A549 (cell line): ENCODE data around the gene MRPL22. TPM values are rescaled to one million over a fixed set of nuclear protein-coding genes. Genes with fewer than 3 reads are reported as not detected.
"Not testable (repeated sequence)": the region's sequence is repeated elsewhere in the genome, so short reads cannot be mapped to it uniquely, and the experiment has no call there.

Experiments
- ATAC-seq, 2 experiments: fragments of 200-7000 bp in 1 of 2; fragments of >200 bp in 1 of 2; cut with Nextera tagmentation in 1 of 2; cut with Tn5 transposase in 1 of 2; 3 replicates each; pipeline versions ENCODE4 v1.8.0 to v1.9.1; 2018 to 2020; ENCODE audit warnings: mild to moderate bottlenecking in 1 of 2, moderate library complexity in 1 of 2
- CTCF ChIA-PET: fragments of 300-600 bp; sonication (Branson Sonifier 250); formaldehyde crosslinking; extraction: SDS; loops from one replicate; lab custom pipeline; 2021; ENCODE audit warnings: antibody characterized with exemption, inconsistent platforms; lab: Yijun Ruan, JAX
- POLR2A ChIA-PET: fragments of 350-600 bp; formaldehyde crosslinking; extraction: SDS; loops from one replicate; lab custom pipeline; 2021; ENCODE audit warnings: antibody characterized with exemption, inconsistent platforms; lab: Yijun Ruan, JAX
- DNase-seq, 2 experiments: peaks; one replicate each; pipeline versions ENCODE4 v3.0.0 to v3.0.0-alpha.2; 2011 to 2016; ENCODE audit warnings: low read depth in 1 of 2, low spot score in 1 of 2
- FAIRE-seq: peaks from 2 replicates; lab custom pipeline; 2011; peaks lifted over from hg19 to GRCh38; lab: Jason Lieb, UNC
- H3K27ac ChIP-seq, 2 experiments: fragments of >200 bp; sonication (Bioruptor Twin); formaldehyde crosslinking; 3 replicates each; pipeline ENCODE4 v1.5.1; 2016 to 2017
- H3K4me1 ChIP-seq: fragments of >200 bp; sonication (Bioruptor Twin); formaldehyde crosslinking; 3 replicates; pipeline ENCODE4 v1.6.1; 2016
- H3K4me2 ChIP-seq: fragments of >200 bp; sonication (Bioruptor Twin); formaldehyde crosslinking; 3 replicates; pipeline ENCODE4 v1.6.1; 2016
- H3K4me3 ChIP-seq: fragments of >200 bp; sonication (Bioruptor Twin); formaldehyde crosslinking; 3 replicates; pipeline ENCODE4 v1.5.1; 2016
- H3K9me3 ChIP-seq: fragments of >200 bp; sonication (Bioruptor Twin); formaldehyde crosslinking; 3 replicates; pipeline ENCODE4 v1.6.1; 2016
- CHD4 ChIP-seq: fragments of 200-600 bp; sonication (generic); IDR thresholded peaks from 2 replicates; pipeline ENCODE4 v1.6.1; 2016; ENCODE audit warnings: antibody characterized with exemption, mild to moderate bottlenecking, borderline replicate concordance
- E2F6 ChIP-seq: IDR thresholded peaks from 2 replicates; pipeline ENCODE4 v1.6.1; 2012; ENCODE audit warnings: low read depth, borderline replicate concordance
- EHMT2 ChIP-seq: fragments of 200-600 bp; sonication (generic); IDR thresholded peaks from 2 replicates; pipeline ENCODE4 v1.6.1; 2016; ENCODE audit warnings: antibody characterized with exemption, low read depth, mild to moderate bottlenecking, moderate library complexity
- EP300 ChIP-seq, 2 experiments: fragments of >200 bp; sonication (Bioruptor Twin); formaldehyde crosslinking; IDR thresholded peaks; 2 replicates in 1 of 2; 3 replicates in 1 of 2; pipeline ENCODE4 v1.6.1; 2016 to 2017
- FOSL2 ChIP-seq, 2 experiments: fragments of 450-650 bp in 1 of 2; fragments of >200 bp in 1 of 2; sonication (Bioruptor Twin) in 1 of 2; formaldehyde crosslinking; IDR thresholded peaks; 2 replicates each; pipeline versions ENCODE4 v1.5.0 to v1.6.1; 2016 to 2020; ENCODE audit warnings: mild to moderate bottlenecking in 1 of 2, moderate library complexity in 1 of 2
- HEYL ChIP-seq: fragments of 250-450 bp; sonication (Bioruptor Pico); IDR thresholded peaks from 2 replicates; pipeline ENCODE4 v1.8.0; 2021; ENCODE audit warnings: mild to moderate bottlenecking, moderate library complexity
- HMGXB4 ChIP-seq: fragments of 250-450 bp; sonication (Bioruptor Pico); IDR thresholded peaks from 2 replicates; pipeline ENCODE4 v1.5.0; 2021; ENCODE audit warnings: mild to moderate bottlenecking, moderate library complexity, borderline replicate concordance
- JUN ChIP-seq, 2 experiments: fragments of >200 bp; sonication (Bioruptor Twin); formaldehyde crosslinking; IDR thresholded peaks; 2 replicates in 1 of 2; 3 replicates in 1 of 2; pipeline ENCODE4 v1.6.1; 2016 to 2017
- KDM1A ChIP-seq: fragments of 200-600 bp; sonication (generic); IDR thresholded peaks from 2 replicates; pipeline ENCODE4 v1.6.1; 2016; ENCODE audit warnings: low read depth, mild to moderate bottlenecking
- MYC ChIP-seq: IDR thresholded peaks from 2 replicates; pipeline ENCODE4 v1.6.1; 2012; ENCODE audit warnings: mild to moderate bottlenecking, inconsistent platforms, low read length, improper control_type of control experiment, borderline replicate concordance
- POLR2AphosphoS2 ChIP-seq: conservative IDR thresholded peaks from 2 replicates; pipeline ENCODE4 v1.6.1; 2012; ENCODE audit warnings: low read length, improper control_type of control experiment, inconsistent platforms
- RAD21 ChIP-seq, 2 experiments: fragments of >200 bp in 1 of 2; sonication (Bioruptor Twin) in 1 of 2; formaldehyde crosslinking in 1 of 2; IDR thresholded peaks in 1 of 2; conservative IDR thresholded peaks in 1 of 2; 2 replicates in 1 of 2; 3 replicates in 1 of 2; pipeline ENCODE4 v1.6.1; 2012 to 2018; ENCODE audit warnings: inconsistent platforms in 1 of 2
- RARB ChIP-seq: fragments of 250-450 bp; sonication (Bioruptor Pico); IDR thresholded peaks from 2 replicates; pipeline ENCODE4 v1.8.0; 2021; ENCODE audit warnings: mild to moderate bottlenecking, moderate library complexity
- RCOR1 ChIP-seq: fragments of 150-350 bp; IDR thresholded peaks from 2 replicates; pipeline ENCODE4 v1.6.1; 2014; ENCODE audit warnings: antibody characterized with exemption, low read length, low read depth
- RFX5 ChIP-seq: fragments of 450-650 bp; IDR thresholded peaks from 2 replicates; pipeline ENCODE4 v1.7.1; 2014; ENCODE audit warnings: antibody characterized with exemption, mild to moderate bottlenecking, moderate library complexity
- RNF2 ChIP-seq: fragments of 200-600 bp; sonication (generic); IDR thresholded peaks from 2 replicates; pipeline ENCODE4 v1.6.1; 2016; ENCODE audit warnings: low read depth, mild to moderate bottlenecking, antibody characterized with exemption, moderate library complexity, borderline replicate concordance
- SMC3 ChIP-seq: fragments of >200 bp; sonication (Bioruptor Twin); formaldehyde crosslinking; IDR thresholded peaks from 3 replicates; pipeline ENCODE4 v1.6.1; 2018; ENCODE audit warnings: inconsistent platforms
- SREBF2 ChIP-seq: fragments of 450-650 bp; IDR thresholded peaks from 2 replicates; pipeline ENCODE4 v1.6.1; 2014; ENCODE audit warnings: mild to moderate bottlenecking, moderate library complexity
- TP53 ChIP-seq: fragments of 250-450 bp; sonication (Bioruptor Pico); IDR thresholded peaks from 2 replicates; pipeline ENCODE4 v1.5.0; 2021; ENCODE audit warnings: mild to moderate bottlenecking, moderate library complexity
- ZC3H11A ChIP-seq: fragments of 450-650 bp; IDR thresholded peaks from 2 replicates; pipeline ENCODE4 v1.6.1; 2014; ENCODE audit warnings: antibody characterized with exemption, mild to moderate bottlenecking
- ZFP36 ChIP-seq: fragments of 450-650 bp; IDR thresholded peaks from 2 replicates; pipeline ENCODE4 v1.6.1; 2014; ENCODE audit warnings: borderline replicate concordance; ENCODE audit not compliant: partially characterized antibody
- ZNF302 ChIP-seq: fragments of 250-450 bp; sonication (Bioruptor Pico); IDR thresholded peaks from 2 replicates; pipeline ENCODE4 v1.9.0; 2021; ENCODE audit warnings: inconsistent platforms, mild to moderate bottlenecking, moderate library complexity
- ZSCAN20 ChIP-seq: fragments of 250-450 bp; sonication (Bioruptor Pico); IDR thresholded peaks from 2 replicates; pipeline ENCODE4 v1.8.0; 2022; ENCODE audit warnings: mild to moderate bottlenecking, moderate library complexity
- WGBS: methylation state at CpG from one replicate; pipeline ENCODE4 v1.1.6; 2017; ENCODE audit errors: missing lambda C conversion rate; 5-methylcytosine and 5-hydroxymethylcytosine counted together
- polyA plus RNA-seq, 4 experiments: library from polyadenylated mRNA; depleted of rRNA in 3 of 4; stranded (reverse); fragments of >200 nt; fragmentation: RNase III in 1 of 4; extraction: RNeasy Plus Mini Kit Qiagen cat#74134 plus additional on column Dnase treatment in 1 of 4; gene quantifications; 2 replicates in 3 of 4; 3 replicates in 1 of 4; pipeline ENCODE4 v1.2.3, GENCODE V29; 2011 to 2017
- TF ChIP-seq, protein P1 (sequence below): fragments of 150-350 bp; IDR thresholded peaks from 2 replicates; pipeline ENCODE4 v1.6.1; 2014; ENCODE audit warnings: low read depth, mild to moderate bottlenecking, low read length
- TF ChIP-seq, protein P2 (sequence below): fragments of 250-450 bp; sonication (Bioruptor Pico); IDR thresholded peaks from 2 replicates; pipeline ENCODE4 v1.5.0; 2020; ENCODE audit warnings: low read depth, mild to moderate bottlenecking, moderate library complexity
- TF ChIP-seq, protein P3 (sequence below): fragments of >200 bp; sonication (Bioruptor Twin); formaldehyde crosslinking; IDR thresholded peaks from 3 replicates; pipeline ENCODE4 v1.5.1; 2016

Gene MRPL22
- polyA plus RNA-seq, 2 of the 4 experiments (the other 2 are of a cell fraction): 56.3 to 91.0 TPM

DNA sequence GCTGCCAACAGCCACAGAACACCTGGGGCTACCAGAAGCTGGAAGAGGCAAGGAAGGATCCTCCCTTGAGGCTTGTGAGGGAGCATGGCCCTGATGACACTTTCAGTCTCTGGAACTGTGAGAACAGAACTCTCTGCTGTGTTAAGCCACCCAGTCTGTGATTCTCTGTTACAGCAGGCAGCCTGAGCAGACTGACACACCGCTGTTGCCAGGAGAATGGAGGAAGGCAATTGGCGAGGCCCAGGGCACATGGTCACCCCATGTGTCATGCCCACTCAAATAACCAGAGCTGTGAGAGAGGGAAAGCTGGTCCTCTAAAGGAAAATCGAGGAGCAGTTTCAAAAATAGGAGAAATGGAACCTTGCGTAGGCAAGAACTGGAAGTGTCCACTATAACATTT is 60.6 kb downstream of the MRPL22 start:
- CTCF ChIA-PET: no interaction called here
- 66% methylated on average over 4 of the region's 4 CpGs for WGBS
- H3K4me2 ChIP-seq: no peak overlapping the region
- ATAC-seq (no peak), DNase-seq (no peak), FAIRE-seq (no peak)
- no peaks in the 10 kb centered on the region for H3K4me1 ChIP-seq
- no peak overlapping the region for H3K4me3 ChIP-seq
- TF ChIP-seq ZNF302 (CRISPR knock-in tag) (no peak), POLR2AphosphoS2 (no peak), JUN (IDR thresholded peaks at IDR 0.05) (no peak), CHD4 (no peak), SREBF2 (no peak), ZFP36 (no peak), FOSL2 (IDR thresholded peaks at IDR 0.05) (no peak), FOSL2 (CRISPR knock-in tag; IDR thresholded peaks at IDR 0.05) (no peak), ZC3H11A (no peak), EP300 (IDR thresholded peaks at IDR 0.05) (no peak), SMC3 (no peak), RFX5 (no peak), MYC (no peak), RNF2 (no peak)
- TF ChIP-seq, protein P1, sequence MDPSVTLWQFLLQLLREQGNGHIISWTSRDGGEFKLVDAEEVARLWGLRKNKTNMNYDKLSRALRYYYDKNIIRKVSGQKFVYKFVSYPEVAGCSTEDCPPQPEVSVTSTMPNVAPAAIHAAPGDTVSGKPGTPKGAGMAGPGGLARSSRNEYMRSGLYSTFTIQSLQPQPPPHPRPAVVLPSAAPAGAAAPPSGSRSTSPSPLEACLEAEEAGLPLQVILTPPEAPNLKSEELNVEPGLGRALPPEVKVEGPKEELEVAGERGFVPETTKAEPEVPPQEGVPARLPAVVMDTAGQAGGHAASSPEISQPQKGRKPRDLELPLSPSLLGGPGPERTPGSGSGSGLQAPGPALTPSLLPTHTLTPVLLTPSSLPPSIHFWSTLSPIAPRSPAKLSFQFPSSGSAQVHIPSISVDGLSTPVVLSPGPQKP: no peak
- TF ChIP-seq, protein P2, sequence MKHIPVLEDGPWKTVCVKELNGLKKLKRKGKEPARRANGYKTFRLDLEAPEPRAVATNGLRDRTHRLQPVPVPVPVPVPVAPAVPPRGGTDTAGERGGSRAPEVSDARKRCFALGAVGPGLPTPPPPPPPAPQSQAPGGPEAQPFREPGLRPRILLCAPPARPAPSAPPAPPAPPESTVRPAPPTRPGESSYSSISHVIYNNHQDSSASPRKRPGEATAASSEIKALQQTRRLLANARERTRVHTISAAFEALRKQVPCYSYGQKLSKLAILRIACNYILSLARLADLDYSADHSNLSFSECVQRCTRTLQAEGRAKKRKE (CRISPR knock-in tag): no peak
- no peaks in the 10 kb centered on the region for H3K9me3 ChIP-seq
- no peak overlapping the region for H3K27ac ChIP-seq
- POLR2A ChIA-PET: no interaction called here

- 26% methylated on average over 4 of the region's 4 CpGs for WGBS
- H3K9me3 ChIP-seq, H3K4me3 ChIP-seq, ATAC-seq, POLR2A ChIA-PET, H3K4me2 ChIP-seq, H3K4me1 ChIP-seq, H3K27ac ChIP-seq, FAIRE-seq, DNase-seq: not testable (repeated sequence)
- CTCF ChIA-PET: interaction anchor here (0.6 to 3.7 kb wide), 5 partner anchors 10 to 1152 kb away, joined by 3 to 27 read pairs (median 3); no protein-coding TSS in a partner anchor
These were observed 61.8 kb downstream of the MRPL22 start for GRCh38 chr5:155002722-155003121.

- ATAC-seq (peak; percentile 87 to 97), DNase-seq (peak in 1 of 2 experiments; percentile 45), FAIRE-seq (no peak)
- no peak overlapping the region for H3K4me3 ChIP-seq
- 66% methylated on average over 10 of the region's 11 CpGs for WGBS
- ChIA-PET POLR2A (no interaction called here), CTCF (interaction anchor here (1.0 to 3.7 kb wide), 14 partner anchors 12 to 377 kb away, joined by 3 to 27 read pairs (median 4); no protein-coding TSS in a partner anchor)
- H3K4me2 ChIP-seq: no peak overlapping the region
- H3K4me1 ChIP-seq: no peaks in the 10 kb centered on the region
- no peaks in the 10 kb centered on the region for H3K9me3 ChIP-seq
- no peak overlapping the region for H3K27ac ChIP-seq
- TF ChIP-seq HEYL (CRISPR knock-in tag) (no peak), SREBF2 (no peak), RARB (CRISPR knock-in tag) (no peak), KDM1A (no peak), MYC (no peak), ZNF302 (CRISPR knock-in tag) (no peak), RCOR1 (no peak), RFX5 (no peak), EHMT2 (no peak), POLR2AphosphoS2 (no peak), ZFP36 (no peak), E2F6 (no peak), HMGXB4 (CRISPR knock-in tag) (no peak), RAD21 (conservative IDR thresholded peaks at IDR 0.05 in 1 of 2, IDR thresholded peaks at IDR 0.05 in 1 of 2) (peak; percentile 70 to 80), TP53 (CRISPR knock-in tag) (no peak), SMC3 (peak; percentile 59), ZSCAN20 (CRISPR knock-in tag) (no peak)
- TF ChIP-seq, protein P3, sequence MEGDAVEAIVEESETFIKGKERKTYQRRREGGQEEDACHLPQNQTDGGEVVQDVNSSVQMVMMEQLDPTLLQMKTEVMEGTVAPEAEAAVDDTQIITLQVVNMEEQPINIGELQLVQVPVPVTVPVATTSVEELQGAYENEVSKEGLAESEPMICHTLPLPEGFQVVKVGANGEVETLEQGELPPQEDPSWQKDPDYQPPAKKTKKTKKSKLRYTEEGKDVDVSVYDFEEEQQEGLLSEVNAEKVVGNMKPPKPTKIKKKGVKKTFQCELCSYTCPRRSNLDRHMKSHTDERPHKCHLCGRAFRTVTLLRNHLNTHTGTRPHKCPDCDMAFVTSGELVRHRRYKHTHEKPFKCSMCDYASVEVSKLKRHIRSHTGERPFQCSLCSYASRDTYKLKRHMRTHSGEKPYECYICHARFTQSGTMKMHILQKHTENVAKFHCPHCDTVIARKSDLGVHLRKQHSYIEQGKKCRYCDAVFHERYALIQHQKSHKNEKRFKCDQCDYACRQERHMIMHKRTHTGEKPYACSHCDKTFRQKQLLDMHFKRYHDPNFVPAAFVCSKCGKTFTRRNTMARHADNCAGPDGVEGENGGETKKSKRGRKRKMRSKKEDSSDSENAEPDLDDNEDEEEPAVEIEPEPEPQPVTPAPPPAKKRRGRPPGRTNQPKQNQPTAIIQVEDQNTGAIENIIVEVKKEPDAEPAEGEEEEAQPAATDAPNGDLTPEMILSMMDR: peak; percentile 59
These were observed 63.4 kb downstream of the MRPL22 start for GRCh38 chr5:155004138-155004744.
